Smooth muscle cell (in vitro differentiated cells): ENCODE data around the gene INO80C. TPM values are rescaled to one million over a fixed set of nuclear protein-coding genes. Genes with fewer than 3 reads are reported as not detected.

Experiments used
- DNase-seq: peaks from one replicate; lab custom pipeline; 2025; ENCODE audit not compliant: unreplicated experiment; lab: John Stamatoyannopoulos, UW
- H2AFZ ChIP-seq: fragments of 200-600 bp; sonication (generic); 2 replicates; pipeline ENCODE4 v1.6.0; 2016; ENCODE audit warnings: antibody characterized with exemption, low read depth, mild to moderate bottlenecking
- H3F3A ChIP-seq: fragments of 200-600 bp; sonication (generic); 2 replicates; pipeline ENCODE4 v1.6.0; 2017; ENCODE audit warnings: antibody characterized with exemption, low read depth
- H3K27ac ChIP-seq: fragments of 200-600 bp; sonication (generic); 2 replicates; pipeline ENCODE4 v1.5.1; 2016; ENCODE audit warnings: low read depth, mild to moderate bottlenecking
- H3K27me3 ChIP-seq: fragments of 200-600 bp; sonication (generic); 2 replicates; pipeline ENCODE4 v1.6.1; 2016; ENCODE audit warnings: low read depth, mild to moderate bottlenecking
- H3K36me3 ChIP-seq: fragments of 200-600 bp; sonication (generic); 2 replicates; pipeline ENCODE4 v1.5.1; 2016; ENCODE audit warnings: low read depth
- H3K4me1 ChIP-seq: fragments of 200-600 bp; sonication (generic); 2 replicates; pipeline ENCODE4 v1.5.1; 2016; ENCODE audit warnings: low read depth
- H3K4me2 ChIP-seq: fragments of 200-600 bp; sonication (generic); 2 replicates; pipeline ENCODE4 v1.6.0; 2016; ENCODE audit warnings: mild to moderate bottlenecking
- H3K4me3 ChIP-seq: fragments of 200-600 bp; sonication (generic); 2 replicates; pipeline ENCODE4 v1.5.1; 2016; ENCODE audit warnings: mild to moderate bottlenecking
- H3K79me2 ChIP-seq: fragments of 200-600 bp; sonication (generic); 2 replicates; pipeline ENCODE4 v1.6.0; 2016; ENCODE audit warnings: low read depth, mild to moderate bottlenecking
- H3K9ac ChIP-seq: fragments of 200-600 bp; sonication (generic); 2 replicates; pipeline ENCODE4 v1.6.0; 2016; ENCODE audit warnings: low read depth
- H3K9me3 ChIP-seq: fragments of 200-600 bp; sonication (generic); replicated peaks from 2 replicates; pipeline ENCODE4 v1.5.1; 2016; ENCODE audit warnings: low read depth
- H4K20me1 ChIP-seq: fragments of 200-600 bp; sonication (generic); 2 replicates; pipeline ENCODE4 v1.6.0; 2016; ENCODE audit warnings: low read depth
- CTCF ChIP-seq: fragments of 200-600 bp; sonication (generic); IDR thresholded peaks from 2 replicates; pipeline ENCODE4 v1.5.1; 2017; ENCODE audit warnings: borderline replicate concordance, mild to moderate bottlenecking, antibody characterized with exemption; ENCODE audit not compliant: insufficient read depth, poor library complexity, severe bottlenecking
- WGBS: methylation state at CpG from one replicate; pipeline ENCODE4 v1.1.7; 2016; ENCODE audit warnings: low lambda C conversion rate; 5-methylcytosine and 5-hydroxymethylcytosine counted together
- polyA plus RNA-seq: library from polyadenylated mRNA; unstranded; fragments of >200 nt; fragmentation: Nextera tagmentation; extraction: Ambion mirVana; gene quantifications from 2 replicates; pipeline ENCODE4 v1.2.1, GENCODE V29; 2016
- total RNA-seq: library from RNA; depleted of rRNA; stranded (reverse); fragments of >200 nt; gene quantifications from 2 replicates; pipeline ENCODE4 v1.2.3, GENCODE V29; 2014

INO80C gene
- total and polyA plus RNA-seq, 2 experiments from 2014 or later, result 6.8 to 13.9 TPM

- no peak for DNase-seq
- H3K9me3 ChIP-seq, result no peaks in the 10 kb centered on the region
- no peaks in the 10 kb centered on the region for H3F3A ChIP-seq
- H3K4me3 ChIP-seq, result no peak overlapping the region
- no peaks in the 10 kb centered on the region for H3K4me1 ChIP-seq
- 82% methylated on average over 2 of the region's 2 CpGs for WGBS
- no peaks in the 10 kb centered on the region for H3K36me3 ChIP-seq
- H3K79me2 ChIP-seq, result no peaks in the 10 kb centered on the region
- no peak overlapping the region for H3K9ac ChIP-seq
- no peak overlapping the region for H2AFZ ChIP-seq
- H3K27me3 ChIP-seq, result no peaks in the 10 kb centered on the region
- TF ChIP-seq CTCF, result no peak
- H4K20me1 ChIP-seq, result no peaks in the 10 kb centered on the region
- no peak overlapping the region for H3K4me2 ChIP-seq
- H3K27ac ChIP-seq, result no peak overlapping the region
These were observed 29.0 kb downstream of the INO80C start for GRCh38 chr18:35468711-35469110.

GRCh38 chr18:35467624-35468016 is 30.1 kb downstream of the INO80C start:
- Histone ChIP-seq H3F3A (no peaks in the 10 kb centered on the region), H3K4me2 (no peak overlapping the region), H3K27me3 (no peaks in the 10 kb centered on the region), H3K4me3 (no peak overlapping the region), H2AFZ (no peak overlapping the region), H4K20me1 (no peaks in the 10 kb centered on the region), H3K79me2 (no peaks in the 10 kb centered on the region), H3K9ac (no peak overlapping the region), H3K4me1 (no peaks in the 10 kb centered on the region), H3K36me3 (no peaks in the 10 kb centered on the region), H3K9me3 (no peaks in the 10 kb centered on the region), H3K27ac (no peak overlapping the region)
- no peak for TF ChIP-seq CTCF
- WGBS, result 90% methylated on average over 4 of the region's 4 CpGs
- no peak for DNase-seq

- H3K4me2 ChIP-seq, result no peak overlapping the region
- no peak for TF ChIP-seq CTCF
- H3K9me3 ChIP-seq, result no peaks in the 10 kb centered on the region
- DNase-seq, result no peak
- H3K27ac ChIP-seq, result no peak overlapping the region
- no peaks in the 10 kb centered on the region for H3K79me2 ChIP-seq
- no peaks in the 10 kb centered on the region for H3F3A ChIP-seq
- no peak overlapping the region for H2AFZ ChIP-seq
- H3K27me3 ChIP-seq, result no peaks in the 10 kb centered on the region
- no peaks in the 10 kb centered on the region for H3K36me3 ChIP-seq
- no peak overlapping the region for H3K4me3 ChIP-seq
- no peaks in the 10 kb centered on the region for H4K20me1 ChIP-seq
- H3K9ac ChIP-seq, result no peak overlapping the region
- 94% methylated on average over 11 of the region's 11 CpGs for WGBS
- H3K4me1 ChIP-seq, result no peaks in the 10 kb centered on the region
These were observed 30.7 kb downstream of the INO80C start for GRCh38 chr18:35466815-35467623.

- WGBS, result 92% methylated on average over 6 of the region's 6 CpGs
- Histone ChIP-seq H3K4me2 (no peak overlapping the region), H3K9ac (no peak overlapping the region), H3K27me3 (no peaks in the 10 kb centered on the region), H3K79me2 (no peaks in the 10 kb centered on the region), H4K20me1 (no peaks in the 10 kb centered on the region), H3K4me1 (no peaks in the 10 kb centered on the region), H3F3A (no peaks in the 10 kb centered on the region), H3K4me3 (no peak overlapping the region), H3K27ac (no peak overlapping the region), H3K9me3 (no peaks in the 10 kb centered on the region), H2AFZ (no peak overlapping the region), H3K36me3 (no peaks in the 10 kb centered on the region)
- TF ChIP-seq CTCF, result no peak
- no peak for DNase-seq
These were observed 31.4 kb downstream of the INO80C start for GRCh38 chr18:35466334-35466733.
